ENCODE results near the gene OLFM1.

OLFM1 gene

GRCh38 chr9:135049460-135049859, 38.0 kb upstream of the OLFM1 start:
- TF ChIP-seq CTCF (IDR thresholded peaks at IDR 0.05; ENCODE audit: poor library complexity, severe bottlenecking) = no peak
- no peaks in the 10 kb centered on the region for H3K9me3 ChIP-seq (ENCODE audit: severe bottlenecking)
- H3K4me3 ChIP-seq (ENCODE audit: severe bottlenecking) = no peak overlapping the region
- DNase-seq (ENCODE audit: low spot score) = no peak
- H3K4me1 ChIP-seq (ENCODE audit: insufficient read depth, poor library complexity, severe bottlenecking) = no peaks in the 10 kb centered on the region
- H3K27me3 ChIP-seq (ENCODE audit: insufficient read depth, poor library complexity, severe bottlenecking) = peaks cover 21% of the 10 kb centered on the region
- no peak for ATAC-seq (ENCODE audit: low read depth)
- no peak overlapping the region for H3K27ac ChIP-seq (ENCODE audit: poor library complexity, severe bottlenecking)
- no peaks in the 10 kb centered on the region for H3K36me3 ChIP-seq (ENCODE audit: low read depth)

DNA sequence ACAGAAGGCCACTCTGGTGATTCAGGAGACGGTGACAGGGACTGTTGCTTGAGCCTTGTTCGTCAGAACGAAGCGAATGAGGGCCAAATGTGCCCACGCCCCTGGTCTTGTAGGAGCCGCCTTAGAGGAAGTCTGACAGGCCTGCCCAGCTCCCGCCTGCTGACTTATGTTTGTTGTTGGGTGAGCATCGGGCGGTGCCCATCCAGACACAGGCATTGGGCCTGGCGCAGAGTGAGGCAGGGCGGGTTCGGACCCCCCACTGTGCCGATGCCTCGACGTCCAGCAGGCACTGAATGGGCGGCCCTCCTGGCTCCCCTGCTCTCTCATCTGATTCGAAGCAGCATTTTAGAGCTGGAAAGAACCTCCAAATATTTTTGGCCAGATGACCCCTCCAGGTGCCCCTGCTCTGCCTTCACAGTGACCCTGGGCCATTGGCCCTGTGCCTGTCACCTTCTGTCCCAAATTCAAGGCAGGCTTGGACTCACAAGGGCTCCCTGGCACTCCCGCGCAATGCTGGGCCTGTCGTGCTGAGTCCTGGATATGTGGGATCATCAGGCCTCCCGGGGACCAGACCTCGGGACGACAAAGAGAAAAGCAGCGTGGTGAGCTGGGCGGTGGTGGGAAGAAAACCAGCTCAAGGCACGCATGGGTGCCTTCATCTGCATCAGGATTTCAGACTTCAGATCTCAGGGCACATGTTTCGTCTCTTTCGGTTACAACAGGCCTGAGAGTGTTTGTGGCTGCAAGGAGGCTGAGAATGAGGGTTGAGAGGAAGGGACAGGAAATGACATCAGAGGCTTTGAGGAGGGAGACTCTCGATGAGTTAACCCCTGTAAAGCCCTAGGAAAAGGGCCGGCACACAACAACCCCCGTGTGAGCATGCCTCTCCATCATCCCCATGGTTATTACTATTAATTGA, 37.1 kb upstream of the OLFM1 start:
- no peak overlapping the region for H3K27ac ChIP-seq (ENCODE audit: poor library complexity, severe bottlenecking)
- DNase-seq (ENCODE audit: low spot score) = no peak

GRCh38 chr9:135051316-135052038, 36.0 kb upstream of the OLFM1 start:
- no peaks in the 10 kb centered on the region for H3K36me3 ChIP-seq (ENCODE audit: low read depth)
- H3K4me1 ChIP-seq (ENCODE audit: insufficient read depth, poor library complexity, severe bottlenecking) = no peaks in the 10 kb centered on the region
- no peak overlapping the region for H3K27ac ChIP-seq (ENCODE audit: poor library complexity, severe bottlenecking)
- H3K9me3 ChIP-seq (ENCODE audit: severe bottlenecking) = no peaks in the 10 kb centered on the region
- peaks cover 19% of the 10 kb centered on the region for H3K27me3 ChIP-seq (ENCODE audit: insufficient read depth, poor library complexity, severe bottlenecking)
- H3K4me3 ChIP-seq (ENCODE audit: severe bottlenecking) = no peak overlapping the region
- TF ChIP-seq CTCF (IDR thresholded peaks at IDR 0.05; ENCODE audit: poor library complexity, severe bottlenecking) = no peak
- DNase-seq (ENCODE audit: low spot score) (no peak), ATAC-seq (ENCODE audit: low read depth) (no peak)

More for the DNA sequence above, 37.1 kb upstream of the OLFM1 start:
- H3K4me3 ChIP-seq (ENCODE audit: severe bottlenecking) = no peak overlapping the region
- TF ChIP-seq CTCF (IDR thresholded peaks at IDR 0.05; ENCODE audit: poor library complexity, severe bottlenecking) = no peak
- no peaks in the 10 kb centered on the region for H3K4me1 ChIP-seq (ENCODE audit: insufficient read depth, poor library complexity, severe bottlenecking)
- H3K27me3 ChIP-seq (ENCODE audit: insufficient read depth, poor library complexity, severe bottlenecking) = peaks cover 18% of the 10 kb centered on the region
- H3K9me3 ChIP-seq (ENCODE audit: severe bottlenecking) = no peaks in the 10 kb centered on the region
- ATAC-seq (ENCODE audit: low read depth) = no peak
- H3K36me3 ChIP-seq (ENCODE audit: low read depth) = no peaks in the 10 kb centered on the region

- H3K4me1 ChIP-seq (ENCODE audit: insufficient read depth, poor library complexity, severe bottlenecking) = no peaks in the 10 kb centered on the region
- ATAC-seq (ENCODE audit: low read depth) (no peak), DNase-seq (ENCODE audit: low spot score) (peak; percentile 15)
- no peak overlapping the region for H3K27ac ChIP-seq (ENCODE audit: poor library complexity, severe bottlenecking)
- peaks cover 29% of the 10 kb centered on the region for H3K27me3 ChIP-seq (ENCODE audit: insufficient read depth, poor library complexity, severe bottlenecking)
- TF ChIP-seq CTCF (IDR thresholded peaks at IDR 0.05; ENCODE audit: poor library complexity, severe bottlenecking) = no peak
- H3K4me3 ChIP-seq (ENCODE audit: severe bottlenecking) = no peak overlapping the region
- H3K36me3 ChIP-seq (ENCODE audit: low read depth) = no peaks in the 10 kb centered on the region
- H3K9me3 ChIP-seq (ENCODE audit: severe bottlenecking) = no peaks in the 10 kb centered on the region
These were observed 34.3 kb upstream of the OLFM1 start for GRCh38 chr9:135053133-135053532.

Measured in RWPE2 (cell line).